NCI-H1417 (cell line): Measurements from ENCODE around the gene GALNS.

Experiments
- DNase-seq, 3 experiments: peaks; one replicate each; lab custom pipeline; 2025; lab: John Stamatoyannopoulos, UW

Gene GALNS

DNA sequence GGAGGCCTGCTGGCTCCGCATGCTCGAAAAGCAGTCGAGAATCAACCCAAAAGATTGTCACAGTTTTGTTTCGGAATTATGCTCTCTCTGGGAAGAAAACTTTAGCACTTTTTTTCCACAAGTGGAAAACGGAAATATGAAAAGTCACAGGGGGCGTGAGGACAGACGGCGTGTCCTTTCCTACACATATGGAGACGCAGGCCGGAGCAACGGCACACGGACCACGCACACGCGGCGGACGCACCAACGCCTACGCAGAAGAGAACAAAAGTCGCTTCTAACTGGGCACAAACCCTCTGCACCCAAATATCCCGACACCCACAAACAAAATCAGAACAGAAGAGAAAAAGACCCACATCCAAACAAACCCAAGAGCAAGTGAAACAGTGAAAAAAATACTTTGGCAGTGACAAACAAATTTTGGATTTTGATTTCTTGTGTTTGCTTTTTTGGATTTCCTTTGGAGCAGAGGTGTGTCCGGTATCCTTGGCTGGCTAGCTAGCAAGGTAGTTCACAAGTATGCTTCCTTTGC lies 19.0 kb upstream of the GALNS start:
- no peak for DNase-seq

DNA sequence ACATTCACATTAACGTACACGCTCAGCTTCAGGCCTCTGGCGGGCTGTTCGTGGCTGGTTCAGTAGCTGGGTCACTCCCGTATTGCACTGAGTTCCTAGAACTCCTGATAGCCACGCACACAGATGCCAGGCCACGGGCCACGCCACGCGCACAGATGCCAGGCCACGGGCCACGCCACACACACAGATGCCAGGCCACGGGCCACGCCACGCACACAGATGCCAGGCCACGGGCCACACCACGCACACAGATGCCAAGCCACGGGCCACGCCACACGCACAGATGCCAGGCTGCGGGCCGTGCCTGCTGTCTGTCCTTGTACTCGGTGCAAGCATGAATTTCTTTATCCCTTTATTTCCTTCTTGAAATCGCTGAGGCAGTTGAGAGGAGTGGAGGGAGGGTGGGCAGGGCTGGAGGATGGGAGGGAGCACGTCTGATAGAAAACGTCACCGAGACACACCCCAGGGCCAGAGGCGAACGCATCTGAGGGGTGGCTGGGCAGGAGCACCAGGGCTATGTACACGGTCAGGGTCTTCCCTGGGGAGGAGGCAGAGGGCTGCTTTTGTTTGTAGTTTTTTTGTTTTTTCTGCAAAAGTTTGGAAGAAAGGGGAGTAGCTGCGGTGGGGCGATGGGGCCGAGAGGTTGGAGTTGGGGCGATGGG lies 18.3 kb upstream of the GALNS start:
- DNase-seq, result no peak

DNA sequence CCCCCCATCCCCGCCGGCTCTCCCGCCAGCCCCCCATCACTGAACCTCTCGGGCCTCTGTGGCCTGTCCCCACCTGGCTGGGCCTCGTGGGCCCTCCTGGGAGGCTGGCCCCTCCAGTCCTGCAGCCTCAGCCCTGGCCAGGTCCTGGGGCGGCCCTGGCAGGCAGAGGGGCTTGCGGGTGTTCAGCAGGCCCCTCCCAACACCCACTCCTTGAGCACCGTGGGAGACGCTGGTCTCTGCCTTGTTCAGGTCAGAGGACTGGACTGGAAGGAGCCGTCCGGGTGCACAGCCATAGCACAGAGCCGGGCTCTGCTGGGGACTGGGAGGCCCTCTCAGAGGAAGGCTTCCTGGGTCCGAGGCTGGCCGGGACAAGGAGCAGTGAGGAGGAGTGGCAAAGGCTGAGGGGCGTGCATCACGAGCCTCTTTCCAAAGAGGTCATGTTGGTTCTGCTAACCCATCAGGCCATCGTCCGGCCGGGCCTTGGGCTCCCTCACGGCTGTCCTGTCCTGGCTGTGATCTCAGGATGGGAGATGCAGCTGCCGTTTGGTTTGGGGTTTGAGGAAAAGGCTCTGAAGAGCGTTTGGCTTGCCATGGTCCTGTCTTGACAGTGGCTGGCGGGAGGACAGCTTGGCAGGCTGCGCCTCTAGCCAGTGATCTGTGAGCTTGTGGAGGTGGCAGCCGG lies 16.0 kb upstream of the GALNS start:
- DNase-seq, result no peak

DNA sequence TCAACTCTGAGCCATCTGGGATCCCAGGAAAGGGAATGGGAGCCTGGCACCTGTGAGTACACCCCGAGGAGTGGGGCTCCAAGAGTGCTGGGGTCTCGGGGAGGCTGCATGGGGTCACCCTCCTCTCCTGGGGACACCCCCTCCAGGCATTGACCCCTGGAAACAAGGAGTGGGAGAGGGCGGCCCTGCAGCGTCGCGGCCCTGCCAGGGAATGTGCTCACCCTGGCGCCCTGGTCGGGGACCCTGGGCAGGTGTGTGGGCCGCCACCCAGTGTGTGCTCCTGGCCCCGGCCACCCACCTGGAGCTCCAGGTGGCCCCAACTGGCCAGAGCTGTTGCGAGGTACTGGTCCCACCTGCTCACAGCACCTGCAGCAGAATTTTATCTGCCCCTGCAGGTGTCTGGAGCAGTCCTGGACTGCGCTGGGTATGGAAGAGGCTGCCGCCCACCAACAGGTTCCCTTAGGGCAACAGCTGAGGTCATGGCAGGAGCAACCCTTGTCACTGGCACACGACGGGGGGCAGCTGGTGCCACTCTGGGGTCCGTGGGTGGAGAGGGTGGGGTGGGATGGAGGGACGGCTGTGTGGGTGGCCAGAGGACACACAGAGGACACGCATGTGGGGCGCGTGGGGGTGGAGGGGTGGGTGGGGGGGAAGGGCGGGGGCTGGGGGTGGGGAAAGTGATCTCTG lies 15.1 kb upstream of the GALNS start:
- peak in 1 of 3 experiments; percentile 5 for DNase-seq

DNA sequence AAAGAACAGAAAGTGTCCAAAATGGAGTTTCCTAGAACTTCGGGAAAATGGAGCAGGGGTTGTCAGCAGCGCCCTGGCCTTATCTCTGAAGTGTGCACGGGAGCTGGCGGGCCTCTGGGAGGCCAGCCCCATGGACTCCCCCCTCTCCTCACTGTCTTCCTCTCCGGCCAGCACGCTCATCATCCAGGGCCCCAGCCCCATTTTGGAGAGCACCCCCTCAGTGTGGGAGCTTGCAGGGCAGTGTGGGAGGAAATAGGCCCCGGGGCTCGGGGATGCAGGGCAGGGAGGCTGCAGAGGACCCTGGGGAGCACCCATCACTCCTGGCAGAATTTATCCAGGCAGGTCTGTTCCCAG lies 14.6 kb upstream of the GALNS start:
- DNase-seq, result no peak

DNA sequence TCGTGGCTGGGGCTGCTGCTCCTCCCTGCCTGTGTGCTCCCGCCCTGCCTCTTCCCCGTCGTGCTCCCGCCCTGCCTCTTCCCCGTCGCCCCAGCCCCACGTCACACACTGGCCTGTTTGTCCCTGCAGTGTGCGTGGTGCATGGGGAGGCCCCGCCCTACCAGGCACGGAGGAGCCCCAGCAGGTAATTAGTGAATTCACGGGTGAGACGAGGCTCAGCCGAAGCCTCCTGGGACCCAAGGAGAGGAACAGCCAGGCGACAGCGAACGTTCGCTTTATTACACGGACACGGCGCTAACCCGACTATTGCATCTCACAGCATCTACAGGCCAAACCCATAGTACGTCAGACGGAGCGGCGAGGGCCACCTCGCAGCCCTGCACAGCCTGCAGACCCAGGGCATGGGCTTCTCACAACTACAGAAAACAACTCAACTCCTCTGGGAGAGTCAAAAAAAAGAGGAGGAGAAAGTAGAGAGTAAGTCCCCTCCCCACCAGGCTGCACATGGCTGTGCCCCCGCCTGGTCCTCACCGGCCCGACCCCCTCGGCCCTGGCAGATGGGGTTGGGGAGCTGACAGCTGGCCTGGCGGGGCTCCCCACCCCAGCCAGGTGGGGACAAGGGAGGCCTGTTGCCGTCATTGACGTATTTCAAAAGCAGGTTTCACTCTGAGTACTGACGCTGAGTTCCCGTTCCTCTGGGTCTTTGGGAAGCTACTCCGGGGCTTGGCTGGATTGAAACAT lies 14.0 kb upstream of the GALNS start:
- DNase-seq, result no peak

DNA sequence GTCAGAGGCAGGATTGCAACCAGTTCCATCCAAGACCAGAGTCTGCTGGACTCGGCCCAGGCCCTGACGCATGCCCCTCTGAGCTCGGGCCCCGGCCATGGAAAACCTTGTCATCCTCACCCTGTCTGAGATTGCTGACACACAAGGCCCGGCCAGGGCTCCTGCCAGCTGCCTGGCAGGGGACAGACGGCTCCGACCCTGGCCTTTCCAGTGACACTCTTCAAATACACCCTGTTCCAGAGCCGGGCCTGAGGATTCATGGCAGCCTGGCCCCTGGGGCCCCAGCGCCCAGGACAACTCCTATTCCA lies 12.9 kb upstream of the GALNS start:
- DNase-seq, result no peak

DNA sequence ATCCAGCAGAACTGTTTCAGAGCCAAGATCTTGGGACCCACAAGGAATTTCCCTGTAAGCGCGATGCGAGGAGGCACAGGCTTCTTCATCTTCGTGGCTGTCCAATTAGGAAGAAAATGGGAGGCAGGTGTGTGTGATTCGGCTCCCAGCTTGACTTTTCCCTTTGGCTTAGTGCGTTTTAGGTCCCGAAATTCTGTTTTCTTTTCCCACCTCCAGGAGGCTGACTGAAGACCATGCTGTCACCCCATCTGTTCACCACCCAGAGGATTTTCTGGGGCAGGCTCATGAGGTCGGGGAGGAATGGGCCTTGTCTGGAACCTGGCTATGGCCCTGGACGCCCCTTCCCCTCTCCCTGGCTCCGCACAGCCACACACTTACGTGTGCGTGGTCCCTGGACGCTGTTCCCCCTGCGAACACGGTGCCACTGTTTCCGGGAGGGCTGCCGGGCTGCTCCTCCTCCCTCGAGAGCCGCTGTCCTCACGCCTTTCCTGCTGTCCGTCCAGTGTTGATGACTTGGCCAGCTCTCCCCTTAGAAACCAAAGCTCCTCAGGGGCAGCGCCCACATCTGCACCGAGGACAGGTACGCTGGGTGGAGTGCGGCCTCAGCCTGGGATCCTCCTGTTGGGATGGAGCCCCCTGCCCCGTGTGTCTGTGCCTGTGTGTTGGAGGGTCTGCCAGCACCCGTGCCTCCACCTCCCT lies 12.4 kb upstream of the GALNS start:
- no peak for DNase-seq

DNA sequence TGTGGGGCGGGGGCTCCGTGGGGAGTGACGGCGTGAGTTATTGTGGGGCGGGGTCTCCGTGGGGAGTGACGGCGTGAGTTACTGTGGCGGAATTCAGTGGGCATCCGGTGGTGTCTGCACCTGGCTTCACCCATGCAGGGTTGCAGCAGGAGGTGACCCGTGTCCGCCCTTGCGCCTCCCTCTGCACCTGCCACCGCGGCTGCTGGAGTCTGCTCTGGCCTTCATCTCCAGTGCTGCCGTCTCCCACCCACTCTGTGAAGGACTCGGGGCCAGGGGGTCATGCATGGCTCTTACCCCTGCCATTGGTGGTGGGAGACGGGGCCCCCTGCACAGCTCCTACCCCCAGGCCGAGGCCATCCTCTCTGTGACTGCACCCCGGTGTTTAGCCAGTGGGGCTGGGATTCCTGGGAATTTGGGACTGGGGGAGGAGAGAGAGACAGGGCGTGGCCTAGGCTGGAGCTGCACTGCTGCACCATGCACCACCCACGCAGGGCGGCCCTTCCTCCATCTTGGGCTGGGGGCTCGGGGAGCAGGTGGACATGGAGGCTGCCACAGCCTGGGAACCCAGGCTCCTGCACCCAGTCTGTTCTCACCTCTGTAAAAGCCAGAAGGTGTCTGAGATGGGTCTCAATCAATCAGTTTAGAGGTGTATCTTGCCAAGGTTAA lies 11.0 kb upstream of the GALNS start:
- DNase-seq, result no peak

DNA sequence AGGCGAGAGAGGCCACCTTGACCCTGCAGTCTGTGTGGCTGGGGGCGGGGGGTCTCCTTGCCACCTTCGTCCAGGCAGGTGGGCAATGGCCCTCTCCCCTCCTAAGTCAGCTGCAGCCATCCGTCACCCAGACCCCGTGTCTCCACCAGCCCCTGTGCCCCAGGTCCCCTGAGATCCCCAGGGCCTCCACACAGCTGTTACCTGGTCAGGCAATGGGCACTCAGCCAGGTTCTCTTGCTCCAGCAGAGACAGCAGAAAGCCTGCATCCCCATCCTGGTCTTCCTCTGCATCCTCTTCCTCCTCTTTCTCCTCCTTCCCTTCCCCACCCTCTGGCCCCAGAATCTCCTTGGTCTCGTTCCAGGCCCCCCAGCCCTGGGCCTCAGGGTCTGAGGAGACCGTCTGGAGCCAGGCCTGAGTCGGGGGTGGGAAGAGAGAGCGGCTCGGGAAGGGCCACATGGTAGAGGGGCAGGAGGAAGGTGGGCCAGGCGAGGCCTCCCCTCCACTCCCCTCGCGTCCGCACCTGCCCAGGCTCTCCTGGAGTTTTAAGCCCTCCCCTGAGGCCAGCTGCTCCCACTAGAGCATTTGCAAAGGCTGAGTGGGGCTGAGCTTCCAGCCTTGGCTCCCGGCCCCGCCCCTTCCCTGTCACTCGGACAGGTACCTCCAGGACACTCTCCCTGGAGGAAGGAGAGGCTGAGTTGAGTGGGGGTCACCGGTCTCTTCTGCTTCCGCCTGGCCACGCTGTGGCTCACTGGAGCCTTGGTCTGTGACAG lies 9.6 kb upstream of the GALNS start, which contains the start of gene PABPN1L:
TSS of gene PABPN1L (minus strand) at position 510 of the 770 bp plus-strand sequence. CDS start at position 456, 54 bp downstream.
- DNase-seq, result peak in 2 of 3 experiments; percentile 33

DNA sequence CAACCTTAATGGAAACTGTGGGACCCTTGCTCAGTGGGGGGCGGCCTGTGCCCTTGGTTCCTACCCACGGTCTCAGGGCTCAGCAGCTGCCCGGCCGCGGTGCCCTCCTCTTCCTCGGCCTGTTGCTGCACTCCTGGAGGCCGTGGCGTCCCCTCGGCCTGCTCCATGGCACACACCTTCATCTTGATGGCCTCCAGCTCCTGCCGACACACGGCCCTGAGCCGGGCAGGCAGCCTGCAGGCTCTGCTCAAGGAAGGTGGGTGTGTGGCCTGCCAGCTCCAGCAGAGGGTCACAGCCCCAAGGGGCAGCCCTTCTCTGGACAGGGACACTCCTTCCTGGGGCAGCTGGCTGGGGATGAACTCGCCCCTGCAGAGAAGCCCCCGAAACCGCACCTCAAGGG lies 9.0 kb upstream of the GALNS start:
- no peak for DNase-seq

DNA sequence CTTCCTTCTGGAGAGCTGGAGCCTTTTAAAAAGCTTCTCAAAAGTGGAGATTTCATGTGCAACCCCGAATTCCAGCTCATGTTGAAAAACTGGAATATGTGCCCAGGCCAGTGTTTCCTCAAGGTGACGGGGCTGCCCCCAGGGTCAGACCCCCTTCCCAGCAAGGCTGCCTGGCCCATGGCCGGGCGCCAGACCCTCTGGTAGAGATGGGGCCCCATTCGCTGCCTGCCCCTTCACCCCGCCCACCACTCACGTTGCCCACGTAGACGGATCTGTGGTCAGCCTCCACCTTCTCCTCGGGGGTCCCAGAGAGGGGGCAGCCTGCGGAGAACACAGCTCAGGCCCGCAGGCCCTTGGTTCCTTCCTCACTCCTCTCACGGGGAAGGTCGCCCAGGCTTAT lies 8.6 kb upstream of the GALNS start:
- no peak for DNase-seq

DNA sequence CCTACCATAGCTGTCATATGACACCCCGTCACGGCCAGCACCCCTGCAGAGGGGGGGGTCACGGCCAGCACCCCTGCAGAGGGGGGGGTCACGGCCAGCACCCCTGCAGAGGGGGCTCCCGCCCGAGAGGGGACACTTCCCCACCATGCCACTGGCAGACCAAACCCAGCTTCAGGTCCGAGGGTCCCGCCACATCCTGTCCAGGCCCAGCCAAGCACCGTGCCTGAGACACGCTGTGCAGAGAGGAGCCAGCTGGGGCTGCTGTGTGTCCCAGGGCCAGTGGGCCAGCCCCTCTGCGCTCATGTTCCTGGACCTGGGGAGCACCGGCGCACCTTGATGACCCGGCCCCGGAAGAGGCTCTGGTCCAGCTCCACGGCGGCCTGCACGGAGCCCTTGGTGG lies 7.8 kb upstream of the GALNS start:
- DNase-seq, result no peak

DNA sequence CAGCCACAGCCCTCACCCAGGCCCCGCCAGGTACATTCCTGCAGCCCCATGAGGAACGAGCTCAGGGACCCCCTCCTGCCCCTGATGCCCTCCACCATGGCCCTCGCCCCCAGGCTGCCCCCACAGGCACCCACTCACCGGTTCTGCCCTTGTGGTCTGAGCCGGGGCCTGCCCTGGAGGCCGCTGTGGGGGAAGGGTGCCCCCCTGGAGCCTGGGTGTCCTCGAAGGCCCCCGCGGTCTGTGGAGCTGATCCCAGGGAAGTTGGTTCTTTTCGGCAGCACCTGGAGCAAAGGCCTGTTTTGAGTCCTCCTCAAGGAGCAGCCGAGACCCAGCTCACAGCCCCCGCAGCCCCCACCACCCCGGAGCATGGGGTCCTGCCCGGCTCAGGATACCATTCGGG lies 7.4 kb upstream of the GALNS start:
- DNase-seq, result no peak

DNA sequence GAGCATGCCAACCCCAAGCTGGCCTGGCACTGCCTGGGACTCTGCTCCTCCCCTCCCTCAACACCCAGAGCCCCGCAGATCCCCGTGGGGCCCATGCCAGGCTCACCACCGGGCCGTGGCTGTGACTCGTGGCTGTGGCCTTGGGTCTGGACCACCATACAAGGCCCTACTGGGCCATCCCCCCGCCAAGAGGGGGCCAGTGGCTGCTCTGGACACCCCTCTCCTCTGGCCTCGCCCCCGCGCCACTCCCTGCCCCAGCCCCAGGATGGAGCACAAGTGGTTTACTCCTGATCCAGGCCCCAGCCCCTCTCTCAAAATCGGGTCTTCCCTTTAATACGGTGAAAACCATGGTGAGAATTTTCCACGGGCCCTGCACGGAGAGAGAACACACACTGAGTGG lies 6.7 kb upstream of the GALNS start:
- no peak for DNase-seq

DNA sequence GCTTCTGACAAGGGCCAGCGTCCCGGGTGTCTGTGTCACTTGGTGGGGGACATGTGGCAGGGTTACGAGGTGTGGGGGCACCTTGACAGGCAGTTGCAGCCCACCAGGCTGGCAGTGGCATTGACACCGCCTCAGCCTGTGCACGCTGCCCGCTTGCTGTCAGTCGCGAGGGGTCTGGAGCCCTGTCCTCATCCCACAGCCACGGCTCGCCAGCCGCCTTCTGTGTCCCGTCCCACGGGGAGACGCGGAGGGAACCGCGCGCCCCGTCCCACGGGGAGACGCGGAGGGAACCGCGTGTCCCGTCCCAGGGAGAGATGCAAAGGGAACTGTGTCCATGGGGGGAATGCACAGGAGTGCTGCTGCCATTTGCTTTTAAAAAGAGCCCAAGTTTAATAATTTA lies 6.2 kb upstream of the GALNS start:
- no peak for DNase-seq

DNA sequence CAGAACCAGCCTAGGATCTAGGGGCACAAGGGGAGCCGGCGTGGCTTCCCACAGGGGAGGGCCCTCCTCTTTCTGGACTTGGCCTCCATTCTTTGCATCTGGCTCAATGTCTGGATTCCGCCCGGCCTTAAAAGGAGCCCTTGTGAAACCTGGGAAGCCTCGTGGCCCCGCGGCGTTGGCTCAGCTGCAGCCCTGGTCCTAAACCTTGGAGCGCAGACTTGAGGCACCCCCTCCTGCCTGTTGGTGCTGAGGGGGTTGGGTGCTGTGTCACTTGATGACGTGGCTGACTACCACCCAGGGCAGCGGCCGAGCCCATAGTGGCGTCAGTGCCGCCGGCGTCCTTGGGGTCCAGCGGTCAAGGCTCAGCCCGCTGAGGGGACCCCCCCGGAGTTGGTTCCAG lies 4.6 kb upstream of the GALNS start:
- no peak for DNase-seq

DNA sequence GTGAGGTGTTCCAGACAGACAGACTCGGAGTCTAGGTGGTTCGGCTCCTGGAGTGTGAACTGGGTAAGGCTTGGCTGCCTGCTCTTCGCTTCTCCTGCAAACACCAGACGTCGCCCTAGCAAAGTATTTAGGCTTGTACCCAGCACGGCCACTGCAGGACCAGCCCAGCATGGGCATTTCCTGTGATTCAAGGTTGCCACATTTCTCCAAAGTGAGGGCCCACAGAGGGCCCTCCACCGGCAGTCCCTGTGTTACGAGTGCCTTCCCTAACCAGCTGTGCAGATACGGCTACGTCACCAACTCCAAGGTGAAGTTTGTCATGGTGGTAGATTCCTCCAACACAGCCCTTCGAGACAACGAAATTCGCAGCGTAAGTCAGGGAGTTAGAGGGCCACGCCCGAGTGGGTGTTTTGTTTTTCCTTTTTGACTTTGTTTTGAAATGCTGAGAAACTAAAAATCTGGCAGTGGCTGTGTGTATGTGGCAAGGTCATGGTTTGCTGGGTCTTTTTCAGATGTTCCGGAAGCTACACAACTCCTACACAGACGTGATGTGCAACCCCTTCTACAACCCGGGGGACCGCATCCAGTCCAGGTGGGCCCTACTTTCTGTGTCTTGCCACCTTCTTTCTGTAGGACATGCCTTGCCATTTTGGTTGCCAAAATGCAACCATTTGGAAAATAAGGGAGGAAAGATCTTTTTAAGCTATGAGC lies 2.8 kb upstream of the GALNS start:
- DNase-seq, result no peak

DNA sequence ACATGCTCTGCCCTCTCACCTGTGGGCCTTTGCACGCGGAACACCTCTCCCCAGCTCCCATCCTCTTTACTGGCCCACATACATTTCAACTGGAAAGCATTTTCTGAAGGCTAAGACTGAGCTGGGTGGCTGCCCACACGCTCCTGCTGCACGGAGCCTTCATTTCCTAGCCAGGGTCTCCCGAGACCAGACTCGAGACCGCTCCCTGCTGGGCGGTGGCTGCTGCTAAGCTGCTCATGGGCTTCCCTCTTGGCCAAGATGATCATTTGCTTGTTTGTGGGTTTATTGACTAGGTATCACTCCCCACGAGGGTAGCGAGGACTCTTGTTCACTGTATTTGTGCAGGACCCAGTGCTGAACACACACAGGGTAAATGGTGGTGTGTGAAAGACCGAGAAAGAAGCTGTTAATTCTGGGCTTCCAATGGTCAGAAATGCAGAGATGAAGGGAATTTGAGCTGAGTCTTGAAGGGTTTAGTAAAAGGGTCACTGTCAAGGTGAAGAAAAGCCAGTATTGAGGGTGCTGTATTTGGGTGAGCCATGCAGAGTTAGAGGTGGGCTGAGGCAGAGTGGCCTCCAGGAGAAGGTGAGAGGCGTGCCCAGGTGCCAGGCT lies 1.1 kb upstream of the GALNS start:
- peak; percentile 1 to 53 (median 27) for DNase-seq
